Neural crest cell (in vitro differentiated cells): ENCODE data around the gene PTGES3L. TPM values are rescaled to one million over a fixed set of nuclear protein-coding genes. Genes with fewer than 3 reads are reported as not detected.

ENCODE experiments used
- DNase-seq: peaks from one replicate; pipeline ENCODE4 v3.0.0; 2021; ENCODE audit warnings: low read depth, mixed read lengths, low spot score
- H3K27ac Mint-ChIP-seq: one replicate; pipeline ENCODE4 v1.8.0; 2021; ENCODE audit warnings: mild to moderate bottlenecking, mixed read lengths; ENCODE audit not compliant: unreplicated experiment
- H3K27me3 Mint-ChIP-seq: 2 replicates; pipeline ENCODE4 v1.8.0; 2021; ENCODE audit warnings: low read depth, mild to moderate bottlenecking, mixed read lengths
- H3K36me3 Mint-ChIP-seq: 2 replicates; pipeline ENCODE4 v1.8.0; 2021; ENCODE audit warnings: low read depth, mild to moderate bottlenecking, mixed read lengths
- H3K4me1 Mint-ChIP-seq: 2 replicates; pipeline ENCODE4 v1.8.0; 2021; ENCODE audit warnings: mixed read lengths
- H3K4me3 Mint-ChIP-seq: one replicate; pipeline ENCODE4 v1.8.0; 2021; ENCODE audit warnings: mild to moderate bottlenecking, mixed read lengths
- H3K9me3 Mint-ChIP-seq: 2 replicates; pipeline ENCODE4 v1.8.0; 2021; ENCODE audit warnings: mixed read lengths
- CTCF ChIP-seq: fragments of 200-600 bp; sonication (generic); conservative IDR thresholded peaks from 2 replicates; pipeline ENCODE4 v1.5.0; 2021; ENCODE audit warnings: antibody characterized with exemption, mild to moderate bottlenecking
- total RNA-seq: library from RNA; stranded (reverse); gene quantifications from 2 replicates; pipeline ENCODE4 v1.2.1, GENCODE V29; 2021

PTGES3L gene
- total RNA-seq, 1 donor from 2014 or later: 3.5 TPM

DNA sequence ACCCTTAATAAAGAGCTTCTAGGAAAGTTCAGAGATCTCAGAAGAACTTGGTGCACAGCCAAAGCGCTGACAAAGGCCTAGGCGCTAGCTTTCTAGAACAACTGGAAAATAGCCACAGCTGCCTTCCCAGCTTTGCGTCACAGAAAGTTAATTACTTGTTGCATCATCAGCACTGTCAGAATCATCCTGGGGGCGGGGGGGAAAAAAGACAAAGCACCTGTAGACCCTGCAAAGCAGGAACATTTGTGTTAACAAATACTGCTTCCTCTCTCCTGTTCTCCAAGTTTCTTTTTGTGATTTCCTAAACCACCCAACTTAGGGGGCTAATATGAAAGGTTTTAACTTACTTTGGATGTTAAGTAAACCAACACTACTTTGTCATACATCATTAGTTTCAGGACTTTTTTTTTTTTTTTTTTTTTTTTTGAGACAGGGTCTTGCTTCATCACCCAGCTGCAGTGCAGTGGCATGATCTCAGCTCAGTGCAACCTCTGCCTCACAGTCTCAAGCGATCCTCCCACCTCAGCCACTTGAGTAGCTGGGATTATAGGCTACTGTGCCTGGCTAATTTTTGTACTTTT lies 10.8 kb downstream of the PTGES3L start:
- Mint-ChIP-seq H3K4me1 (peaks cover 6% of the 10 kb centered on the region), H3K4me3 (peak overlapping the region; percentile 39), H3K27ac (no peak overlapping the region), H3K36me3 (no peaks in the 10 kb centered on the region), H3K27me3 (no peaks in the 10 kb centered on the region), H3K9me3 (no peaks in the 10 kb centered on the region)
- no peak for DNase-seq
- TF ChIP-seq CTCF: no peak

DNA sequence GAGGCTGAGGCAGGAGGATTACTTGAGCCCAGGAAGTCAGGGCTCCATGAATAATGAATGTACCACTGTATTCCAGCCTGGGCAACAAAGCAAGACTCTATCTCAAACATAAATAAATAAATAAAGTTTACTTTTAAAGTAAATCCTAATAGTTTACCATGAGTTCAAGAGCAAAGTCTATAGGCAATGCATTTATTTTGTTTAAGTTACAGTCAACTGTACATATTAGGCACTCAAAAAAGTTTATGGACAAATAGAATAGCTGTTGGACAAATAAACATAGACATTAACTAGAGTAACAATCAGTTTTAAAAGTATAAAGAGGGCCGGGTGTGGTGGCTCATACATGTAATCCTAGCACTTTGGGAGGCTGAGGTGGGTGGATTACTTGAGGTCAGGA lies 12.0 kb downstream of the PTGES3L start:
- Mint-ChIP-seq H3K4me1 (peaks cover 15% of the 10 kb centered on the region), H3K9me3 (no peaks in the 10 kb centered on the region), H3K36me3 (no peaks in the 10 kb centered on the region), H3K27ac (no peak overlapping the region), H3K4me3 (no peak overlapping the region), H3K27me3 (no peaks in the 10 kb centered on the region)
- no peak for DNase-seq
- no peak for TF ChIP-seq CTCF

DNA sequence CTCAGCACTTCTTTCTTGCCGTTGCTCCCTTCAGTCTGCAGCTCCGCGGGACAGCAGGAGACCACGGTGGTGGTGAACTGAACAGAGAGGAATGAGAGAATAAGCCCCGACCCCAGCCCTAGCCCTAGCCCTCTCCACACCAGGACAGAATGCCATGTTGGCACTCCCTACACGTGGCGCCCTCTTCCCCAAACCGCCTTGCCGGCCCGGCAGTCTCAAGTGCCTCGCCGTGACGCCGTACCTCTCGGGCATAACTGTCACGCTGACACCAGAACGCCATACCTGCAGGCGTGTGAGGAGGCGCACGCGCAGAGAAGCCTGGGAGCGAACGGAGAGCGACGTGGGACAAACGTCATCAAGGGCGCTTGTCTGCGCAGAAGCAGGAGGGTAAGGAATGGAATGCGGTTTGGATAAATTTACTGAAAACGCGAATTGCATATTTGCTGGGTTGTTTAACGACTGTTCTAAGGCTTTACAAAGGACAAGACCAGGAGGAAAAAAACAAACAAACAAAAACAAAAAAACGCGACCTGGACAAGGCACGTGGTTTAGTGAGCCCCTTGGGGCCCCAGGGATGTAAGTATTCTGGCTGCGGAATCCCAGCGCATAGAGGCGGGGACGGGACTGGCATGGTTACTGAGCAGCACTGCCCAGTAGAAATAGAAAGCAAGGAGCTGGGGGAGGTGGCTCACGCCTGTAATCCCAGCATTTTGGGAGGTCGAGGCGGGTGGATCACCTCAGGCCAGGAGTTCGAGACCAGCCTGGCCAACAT lies 15.5 kb downstream of the PTGES3L start, which contains the start of gene AARSD1:
TSS of gene AARSD1 (minus strand) at position 294 of the 772 bp plus-strand sequence. CDS start at position 280, 14 bp downstream.
- Mint-ChIP-seq H3K9me3 (no peaks in the 10 kb centered on the region), H3K27me3 (no peaks in the 10 kb centered on the region), H3K36me3 (peaks cover 3% of the 10 kb centered on the region), H3K4me3 (peak within 1 kb of the TSS; percentile 94), H3K27ac (peak within 1 kb of the TSS; percentile 93), H3K4me1 (peaks cover 15% of the 10 kb centered on the region)
- no peak for TF ChIP-seq CTCF
- DNase-seq: peak; percentile 73

- H3K27ac Mint-ChIP-seq: no peak overlapping the region
- H3K36me3 Mint-ChIP-seq: peaks cover 20% of the 10 kb centered on the region
- TF ChIP-seq CTCF: no peak
- no peak for DNase-seq
- no peak overlapping the region for H3K4me3 Mint-ChIP-seq
- H3K27me3 Mint-ChIP-seq: no peaks in the 10 kb centered on the region
- no peaks in the 10 kb centered on the region for H3K4me1 Mint-ChIP-seq
- H3K9me3 Mint-ChIP-seq: no peaks in the 10 kb centered on the region
Measured at GRCh38 chr17:42953669-42954068, 26.2 kb downstream of the PTGES3L start.

DNA sequence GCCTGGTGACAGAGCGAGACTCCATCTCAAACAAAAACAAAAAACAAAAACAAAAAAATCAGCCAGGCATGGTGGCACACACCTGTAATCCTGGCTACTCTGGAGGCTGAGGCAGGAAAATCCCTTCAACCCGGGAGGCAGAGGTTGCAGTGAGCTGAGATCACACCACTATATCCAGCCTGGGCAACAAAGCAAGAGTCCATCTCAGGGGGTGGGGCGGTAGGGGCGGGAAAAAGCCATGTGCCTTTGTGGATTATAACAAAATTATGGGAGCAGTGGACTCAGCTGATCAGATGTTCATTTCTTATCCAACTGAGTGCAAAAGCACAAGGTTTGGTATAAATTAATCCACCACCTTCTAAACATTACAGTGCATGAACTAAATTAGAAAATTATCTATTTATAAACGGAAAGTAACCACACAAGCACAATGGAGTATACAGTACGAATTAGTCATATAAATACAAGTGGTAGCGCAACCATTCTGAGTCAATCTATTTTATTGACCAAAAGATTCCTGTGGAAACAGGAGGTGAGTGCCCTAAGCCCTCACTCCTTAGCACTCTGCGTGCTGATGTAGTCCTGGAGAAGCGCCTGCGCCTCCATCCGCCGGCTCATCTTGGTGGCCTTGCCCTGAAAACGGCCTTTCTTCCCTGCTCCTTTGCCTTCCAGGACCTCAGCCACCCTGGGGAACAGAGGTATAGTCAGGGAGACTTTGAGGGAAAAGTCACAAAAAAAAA lies 29.7 kb downstream of the PTGES3L start:
- TF ChIP-seq CTCF: no peak
- Mint-ChIP-seq H3K4me3 (no peak overlapping the region), H3K27ac (no peak overlapping the region), H3K36me3 (peaks cover 4% of the 10 kb centered on the region), H3K9me3 (no peaks in the 10 kb centered on the region), H3K27me3 (no peaks in the 10 kb centered on the region), H3K4me1 (no peaks in the 10 kb centered on the region)
- no peak for DNase-seq
